Caco-2 (cell line): ENCODE results near the gene PDGFD. TPM values are rescaled to one million over a fixed set of nuclear protein-coding genes. Genes with fewer than 3 reads are reported as not detected.

Experiments used
- BruUV-seq: library from RNA; stranded (reverse); fragments of 400-500 nt; replicated peaks from 2 replicates; lab custom pipeline; 2021; lab: Mats Ljungman, UMichigan
- CTCF ChIA-PET: fragments of 300-600 bp; sonication (Branson Sonifier 250); formaldehyde crosslinking; loops from one replicate; lab custom pipeline; 2022; ENCODE audit warnings: antibody characterized with exemption; lab: Charles Lee
- POLR2A ChIA-PET: fragments of 300-600 bp; sonication (Branson Sonifier 250); formaldehyde crosslinking; loops from one replicate; lab custom pipeline; 2022; ENCODE audit warnings: antibody characterized with exemption; lab: Charles Lee
- DNase-seq, 2 experiments: peaks; one replicate each; pipeline versions ENCODE4 v3.0.0 to v3.0.0-alpha.2; 2020 to 2022
- H3K27me3 ChIP-seq: replicated peaks from 2 replicates; pipeline ENCODE4 v1.6.0; 2011; ENCODE audit warnings: low read length; ENCODE audit not compliant: control insufficient read depth, insufficient read depth
- H3K36me3 ChIP-seq: 2 replicates; pipeline ENCODE4 v1.5.1; 2011; ENCODE audit warnings: low read length; ENCODE audit not compliant: control insufficient read depth, insufficient read depth
- H3K4me1 ChIP-seq: fragments of 250-450 bp; sonication (Bioruptor Pico); 2 replicates; pipeline ENCODE4 v1.5.1; 2020; ENCODE audit warnings: mild to moderate bottlenecking
- H3K4me3 ChIP-seq: 2 replicates; pipeline ENCODE4 v1.5.1; 2011; ENCODE audit warnings: low read depth, mild to moderate bottlenecking, control low read depth, low read length
- H3K9me3 ChIP-seq: fragments of 250-450 bp; sonication (Bioruptor Pico); 2 replicates; pipeline ENCODE4 v1.5.1; 2020; ENCODE audit warnings: mild to moderate bottlenecking, moderate library complexity
- H3K27ac Mint-ChIP-seq: one replicate; pipeline ENCODE4 v1.8.0; 2022; ENCODE audit warnings: mixed read lengths; ENCODE audit not compliant: unreplicated experiment
- H3K27me3 Mint-ChIP-seq: one replicate; pipeline ENCODE4 v1.8.0; 2022; ENCODE audit warnings: mixed read lengths; ENCODE audit not compliant: insufficient read depth, unreplicated experiment
- H3K36me3 Mint-ChIP-seq: one replicate; pipeline ENCODE4 v1.8.0; 2022; ENCODE audit warnings: mild to moderate bottlenecking, mixed read lengths; ENCODE audit not compliant: insufficient read depth, unreplicated experiment
- H3K4me1 Mint-ChIP-seq: one replicate; pipeline ENCODE4 v1.8.0; 2022; ENCODE audit warnings: low read depth, mixed read lengths; ENCODE audit not compliant: unreplicated experiment
- H3K4me3 Mint-ChIP-seq: one replicate; pipeline ENCODE4 v1.8.0; 2022; ENCODE audit warnings: mild to moderate bottlenecking, moderate library complexity, mixed read lengths; ENCODE audit not compliant: unreplicated experiment
- H3K9me3 Mint-ChIP-seq: one replicate; pipeline ENCODE4 v1.8.0; 2022; ENCODE audit warnings: mixed read lengths; ENCODE audit not compliant: unreplicated experiment
- intact Hi-C: fragments of 100-400 bp; cut with micrococcal nuclease; formaldehyde crosslinking; loops from one replicate; pipeline ENCODE4 v1.10.0; 2022; ENCODE audit not compliant: unreplicated experiment
- total RNA-seq: library from RNA; stranded (reverse); gene quantifications from 2 replicates; pipeline ENCODE4 v1.2.3, GENCODE V29; 2022
- TF ChIP-seq, protein P1 (sequence below), 2 experiments: fragments of 200-600 bp in 1 of 2; IDR thresholded peaks; 1 replicate in 1 of 2; 2 replicates in 1 of 2; pipeline versions ENCODE4 v1.5.1 to v1.8.0; 2011 to 2022; ENCODE audit warnings: antibody characterized with exemption in 1 of 2, control low read depth in 1 of 2, inconsistent platforms in 1 of 2, low read depth in 1 of 2, low read length in 1 of 2, mild to moderate bottlenecking in 1 of 2, moderate library complexity in 1 of 2; ENCODE audit not compliant: insufficient read depth in 1 of 2, severe bottlenecking in 1 of 2, unreplicated experiment in 1 of 2

Gene PDGFD
- total RNA-seq, 1 experiment from 2014 or later = not detected

DNA sequence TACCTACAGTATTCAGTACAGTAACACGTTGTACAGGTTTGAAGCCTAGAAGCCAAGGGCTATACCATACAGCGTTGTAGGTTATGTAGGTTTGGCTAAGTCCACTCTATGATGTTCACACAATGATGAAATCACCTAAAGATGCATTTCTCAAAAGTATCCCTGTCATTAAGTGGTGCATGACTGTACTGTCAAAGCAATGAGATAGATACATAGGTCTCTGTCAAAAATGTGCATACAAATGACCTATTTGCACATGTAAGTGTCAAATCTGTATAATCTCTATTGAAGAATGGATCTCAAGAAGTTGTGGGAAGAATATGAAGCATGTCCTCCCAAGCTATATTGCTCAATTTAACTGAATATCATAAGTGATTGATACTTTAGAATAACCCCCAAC is 139.4 kb downstream of the PDGFD start:
- Mint-ChIP-seq H3K9me3 (no peaks in the 10 kb centered on the region), H3K4me1 (no peaks in the 10 kb centered on the region), H3K27ac (no peak overlapping the region), H3K36me3 (no peaks in the 10 kb centered on the region), H3K27me3 (no peaks in the 10 kb centered on the region), H3K4me3 (no peak overlapping the region)
- no peaks in the 10 kb centered on the region for H3K36me3 ChIP-seq
- DNase-seq = no peak
- ChIA-PET POLR2A (no interaction called here), CTCF (no interaction called here)
- no peaks in the 10 kb centered on the region for H3K27me3 ChIP-seq
- TF ChIP-seq, protein P1, sequence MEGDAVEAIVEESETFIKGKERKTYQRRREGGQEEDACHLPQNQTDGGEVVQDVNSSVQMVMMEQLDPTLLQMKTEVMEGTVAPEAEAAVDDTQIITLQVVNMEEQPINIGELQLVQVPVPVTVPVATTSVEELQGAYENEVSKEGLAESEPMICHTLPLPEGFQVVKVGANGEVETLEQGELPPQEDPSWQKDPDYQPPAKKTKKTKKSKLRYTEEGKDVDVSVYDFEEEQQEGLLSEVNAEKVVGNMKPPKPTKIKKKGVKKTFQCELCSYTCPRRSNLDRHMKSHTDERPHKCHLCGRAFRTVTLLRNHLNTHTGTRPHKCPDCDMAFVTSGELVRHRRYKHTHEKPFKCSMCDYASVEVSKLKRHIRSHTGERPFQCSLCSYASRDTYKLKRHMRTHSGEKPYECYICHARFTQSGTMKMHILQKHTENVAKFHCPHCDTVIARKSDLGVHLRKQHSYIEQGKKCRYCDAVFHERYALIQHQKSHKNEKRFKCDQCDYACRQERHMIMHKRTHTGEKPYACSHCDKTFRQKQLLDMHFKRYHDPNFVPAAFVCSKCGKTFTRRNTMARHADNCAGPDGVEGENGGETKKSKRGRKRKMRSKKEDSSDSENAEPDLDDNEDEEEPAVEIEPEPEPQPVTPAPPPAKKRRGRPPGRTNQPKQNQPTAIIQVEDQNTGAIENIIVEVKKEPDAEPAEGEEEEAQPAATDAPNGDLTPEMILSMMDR (IDR thresholded peaks at IDR 0.05; ENCODE audit: insufficient read depth in 1 of 2, low read depth in 1 of 2, low read length in 1 of 2, severe bottlenecking in 1 of 2, unreplicated experiment in 1 of 2) = no peak
- no peaks in the 10 kb centered on the region for H3K4me1 ChIP-seq
- intact Hi-C loops = no loop called here
- no peaks in the 10 kb centered on the region for H3K9me3 ChIP-seq
- no TSS peak for BruUV-seq
- no peak overlapping the region for H3K4me3 ChIP-seq

DNA sequence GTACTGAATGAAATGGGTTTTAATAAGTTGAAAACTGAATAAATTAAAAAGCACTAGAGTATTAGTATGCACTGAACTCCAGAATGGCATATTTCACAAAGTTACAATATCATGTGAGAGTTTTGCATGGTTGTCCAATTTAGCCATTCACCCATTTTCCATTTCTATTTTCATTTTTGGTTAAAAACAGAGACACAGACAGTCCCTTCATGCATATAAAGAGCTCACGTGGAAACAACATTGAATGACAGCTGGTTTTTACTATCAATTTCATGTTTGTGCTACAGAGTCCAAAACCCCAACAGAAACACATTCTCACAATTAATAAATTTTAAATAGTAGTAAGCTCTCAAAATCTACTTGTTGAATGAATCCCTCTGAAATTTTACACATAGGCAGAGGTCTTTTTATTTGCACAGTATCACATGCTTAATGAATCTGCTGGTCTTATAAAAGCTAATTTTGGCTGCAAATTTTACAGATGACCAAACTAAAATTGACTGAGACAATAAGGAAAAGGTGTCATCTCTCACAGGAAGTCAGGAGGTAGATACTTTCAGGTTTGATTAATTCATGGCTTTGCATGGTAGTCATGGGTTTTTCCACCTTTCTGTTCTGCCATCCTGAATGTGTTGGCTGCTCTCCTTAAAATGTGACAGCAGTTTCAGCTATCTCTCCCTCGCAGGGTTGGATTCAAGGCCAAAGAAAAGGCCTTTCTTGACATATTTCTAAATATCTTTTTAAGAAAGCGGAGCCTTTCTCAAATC is 148.1 kb downstream of the PDGFD start:
- Mint-ChIP-seq H3K36me3 (no peaks in the 10 kb centered on the region), H3K27ac (no peak overlapping the region), H3K4me1 (no peaks in the 10 kb centered on the region), H3K27me3 (no peaks in the 10 kb centered on the region), H3K4me3 (no peak overlapping the region), H3K9me3 (no peaks in the 10 kb centered on the region)
- no peaks in the 10 kb centered on the region for H3K27me3 ChIP-seq
- intact Hi-C loops = no loop called here
- ChIA-PET CTCF (no interaction called here), POLR2A (no interaction called here)
- no peak overlapping the region for H3K4me3 ChIP-seq
- no peaks in the 10 kb centered on the region for H3K9me3 ChIP-seq
- H3K4me1 ChIP-seq = no peaks in the 10 kb centered on the region
- no TSS peak for BruUV-seq
- DNase-seq = no peak
- no peaks in the 10 kb centered on the region for H3K36me3 ChIP-seq
- TF ChIP-seq, protein P1 (IDR thresholded peaks at IDR 0.05; ENCODE audit: insufficient read depth in 1 of 2, low read depth in 1 of 2, low read length in 1 of 2, severe bottlenecking in 1 of 2, unreplicated experiment in 1 of 2) = no peak

GRCh38 chr11:104011044-104011443 is 152.9 kb downstream of the PDGFD start:
- Mint-ChIP-seq H3K27ac (no peak overlapping the region), H3K4me3 (no peak overlapping the region), H3K27me3 (no peaks in the 10 kb centered on the region), H3K36me3 (no peaks in the 10 kb centered on the region), H3K4me1 (no peaks in the 10 kb centered on the region), H3K9me3 (no peaks in the 10 kb centered on the region)
- BruUV-seq = no TSS peak
- H3K4me1 ChIP-seq = no peaks in the 10 kb centered on the region
- H3K9me3 ChIP-seq = no peaks in the 10 kb centered on the region
- no peaks in the 10 kb centered on the region for H3K36me3 ChIP-seq
- ChIA-PET POLR2A (no interaction called here), CTCF (no interaction called here)
- no peaks in the 10 kb centered on the region for H3K27me3 ChIP-seq
- intact Hi-C loops = no loop called here
- DNase-seq = no peak
- TF ChIP-seq, protein P1 (IDR thresholded peaks at IDR 0.05; ENCODE audit: insufficient read depth in 1 of 2, low read depth in 1 of 2, low read length in 1 of 2, severe bottlenecking in 1 of 2, unreplicated experiment in 1 of 2) = no peak
- no peak overlapping the region for H3K4me3 ChIP-seq
